Astrocyte (in vitro differentiated cells and primary cell): Measurements from ENCODE around the gene PRKCE. TPM values are rescaled to one million over a fixed set of nuclear protein-coding genes. Genes with fewer than 3 reads are reported as not detected.

ENCODE experiments used
- DNase-seq: peaks from one replicate; pipeline ENCODE4 v3.0.0-alpha.2; 2010; ENCODE audit warnings: low read depth
- FAIRE-seq: peaks from 2 replicates; lab custom pipeline; 2011; peaks lifted over from hg19 to GRCh38; lab: Jason Lieb, UNC
- H2AFZ ChIP-seq: 2 replicates; pipeline ENCODE4 v1.6.0; 2012; ENCODE audit warnings: low read depth, low read length, inconsistent platforms
- H3K27ac ChIP-seq: 2 replicates; pipeline ENCODE4 v1.5.1; 2011; ENCODE audit warnings: low read depth, low read length, inconsistent platforms
- H3K27me3 ChIP-seq: 2 replicates; pipeline ENCODE4 v1.6.0; 2011; ENCODE audit warnings: low read length, inconsistent platforms; ENCODE audit not compliant: insufficient read depth
- H3K36me3 ChIP-seq: 2 replicates; pipeline ENCODE4 v1.5.1; 2011; ENCODE audit warnings: low read length, inconsistent platforms; ENCODE audit not compliant: insufficient read depth
- H3K4me1 ChIP-seq: 2 replicates; pipeline ENCODE4 v1.5.1; 2011; ENCODE audit warnings: low read length, inconsistent platforms; ENCODE audit not compliant: insufficient read depth
- H3K4me2 ChIP-seq: 2 replicates; pipeline ENCODE4 v1.6.0; 2012; ENCODE audit warnings: low read length, inconsistent platforms
- H3K4me3 ChIP-seq: 2 replicates; pipeline ENCODE4 v1.5.1; 2011; ENCODE audit warnings: low read depth, mild to moderate bottlenecking, low read length, inconsistent platforms; ENCODE audit not compliant: insufficient read depth
- H3K79me2 ChIP-seq: 2 replicates; pipeline ENCODE4 v1.6.0; 2012; ENCODE audit warnings: mild to moderate bottlenecking, low read length, inconsistent platforms; ENCODE audit not compliant: insufficient read depth
- H3K9ac ChIP-seq: 2 replicates; pipeline ENCODE4 v1.6.0; 2012; ENCODE audit warnings: mild to moderate bottlenecking, low read length, inconsistent platforms
- H3K9me3 ChIP-seq: 2 replicates; pipeline ENCODE4 v1.5.1; 2012; ENCODE audit warnings: low read depth, mild to moderate bottlenecking, low read length, inconsistent platforms; ENCODE audit not compliant: insufficient read depth
- H4K20me1 ChIP-seq: 2 replicates; pipeline ENCODE4 v1.6.0; 2012; ENCODE audit warnings: low read length, inconsistent platforms; ENCODE audit not compliant: insufficient read depth
- H3K27ac Mint-ChIP-seq: one replicate; pipeline ENCODE4 v1.8.0; 2021; ENCODE audit warnings: mild to moderate bottlenecking, mixed read lengths; ENCODE audit not compliant: unreplicated experiment
- H3K27me3 Mint-ChIP-seq: one replicate; pipeline ENCODE4 v1.8.0; 2021; ENCODE audit warnings: low read depth, mixed read lengths; ENCODE audit not compliant: unreplicated experiment
- H3K36me3 Mint-ChIP-seq: one replicate; pipeline ENCODE4 v1.8.0; 2021; ENCODE audit warnings: low read depth, mixed read lengths; ENCODE audit not compliant: unreplicated experiment
- H3K4me1 Mint-ChIP-seq: one replicate; pipeline ENCODE4 v1.8.0; 2021; ENCODE audit warnings: low read depth, mixed read lengths; ENCODE audit not compliant: unreplicated experiment
- H3K4me3 Mint-ChIP-seq: one replicate; pipeline ENCODE4 v1.8.0; 2021; ENCODE audit warnings: mild to moderate bottlenecking, moderate library complexity, mixed read lengths; ENCODE audit not compliant: unreplicated experiment
- H3K9me3 Mint-ChIP-seq: one replicate; pipeline ENCODE4 v1.8.0; 2021; ENCODE audit warnings: mild to moderate bottlenecking, mixed read lengths; ENCODE audit not compliant: unreplicated experiment
- CTCF ChIP-seq: IDR thresholded peaks from 2 replicates; pipeline ENCODE4 v1.5.1; 2011; ENCODE audit warnings: low read depth, mild to moderate bottlenecking, inconsistent platforms, low read length, moderate library complexity; ENCODE audit not compliant: insufficient read depth
- EZH2 ChIP-seq: IDR thresholded peaks from 2 replicates; pipeline ENCODE4 v1.6.1; 2012; ENCODE audit warnings: mild to moderate bottlenecking, low read length, inconsistent platforms; ENCODE audit not compliant: insufficient read depth
- total RNA-seq: library from RNA; stranded (reverse); gene quantifications from 2 replicates; pipeline ENCODE4 v1.2.1, GENCODE V29; 2021

PRKCE gene
- total RNA-seq, 1 donor from 2014 or later, result 12.8 TPM

GRCh38 chr2:45898819-45899218 is 247.3 kb downstream of the PRKCE start:
- no peaks in the 10 kb centered on the region for H3K9me3 Mint-ChIP-seq
- no peaks in the 10 kb centered on the region for H3K27me3 ChIP-seq

GRCh38 chr2:45899926-45900325 is 248.5 kb downstream of the PRKCE start:
- peaks cover 6% of the 10 kb centered on the region for H3K27me3 Mint-ChIP-seq
- no peaks in the 10 kb centered on the region for H3K9me3 Mint-ChIP-seq
- H2AFZ ChIP-seq, result no peak overlapping the region
- H3K36me3 ChIP-seq, result no peaks in the 10 kb centered on the region
- H4K20me1 ChIP-seq, result no peaks in the 10 kb centered on the region
- peaks cover 17% of the 10 kb centered on the region for H3K4me1 ChIP-seq
- no peak overlapping the region for H3K27ac ChIP-seq
- H3K9ac ChIP-seq, result no peak overlapping the region
- H3K27ac Mint-ChIP-seq, result no peak overlapping the region
- H3K79me2 ChIP-seq, result no peaks in the 10 kb centered on the region
- no peaks in the 10 kb centered on the region for H3K9me3 ChIP-seq
- no peak overlapping the region for H3K4me3 Mint-ChIP-seq
- no peak overlapping the region for H3K4me2 ChIP-seq
- DNase-seq, result no peak
- H3K36me3 Mint-ChIP-seq, result peaks cover 1% of the 10 kb centered on the region
- H3K27me3 ChIP-seq, result no peaks in the 10 kb centered on the region
- no peaks in the 10 kb centered on the region for H3K4me1 Mint-ChIP-seq
- no peak for TF ChIP-seq CTCF
- TF ChIP-seq EZH2, result no peak
- H3K4me3 ChIP-seq, result no peak overlapping the region
- FAIRE-seq, result peak; percentile 5

More at GRCh38 chr2:45898819-45899218, 247.3 kb downstream of the PRKCE start:
- H3K79me2 ChIP-seq, result no peaks in the 10 kb centered on the region
- peaks cover 1% of the 10 kb centered on the region for H3K36me3 Mint-ChIP-seq
- H4K20me1 ChIP-seq, result no peaks in the 10 kb centered on the region
- no peak overlapping the region for H3K4me3 ChIP-seq
- TF ChIP-seq CTCF (no peak), EZH2 (no peak)
- H2AFZ ChIP-seq, result no peak overlapping the region
- no peak overlapping the region for H3K27ac Mint-ChIP-seq
- no peak overlapping the region for H3K4me2 ChIP-seq
- H3K9ac ChIP-seq, result no peak overlapping the region
- FAIRE-seq (no peak), DNase-seq (no peak)
- no peak overlapping the region for H3K4me3 Mint-ChIP-seq
- H3K4me1 ChIP-seq, result peaks cover 10% of the 10 kb centered on the region
- no peaks in the 10 kb centered on the region for H3K36me3 ChIP-seq
- peaks cover 6% of the 10 kb centered on the region for H3K27me3 Mint-ChIP-seq
- no peaks in the 10 kb centered on the region for H3K4me1 Mint-ChIP-seq
- H3K27ac ChIP-seq, result no peak overlapping the region
- H3K9me3 ChIP-seq, result no peaks in the 10 kb centered on the region

- Histone ChIP-seq H3K4me2 (no peak overlapping the region), H4K20me1 (no peaks in the 10 kb centered on the region), H3K9ac (no peak overlapping the region), H3K36me3 (no peaks in the 10 kb centered on the region), H3K4me1 (peaks cover 8% of the 10 kb centered on the region), H2AFZ (no peak overlapping the region), H3K27ac (no peak overlapping the region), H3K27me3 (no peaks in the 10 kb centered on the region), H3K4me3 (no peak overlapping the region), H3K79me2 (no peaks in the 10 kb centered on the region), H3K9me3 (no peaks in the 10 kb centered on the region)
- Mint-ChIP-seq H3K4me3 (no peak overlapping the region), H3K36me3 (peaks cover 1% of the 10 kb centered on the region), H3K27ac (no peak overlapping the region), H3K4me1 (no peaks in the 10 kb centered on the region), H3K9me3 (no peaks in the 10 kb centered on the region), H3K27me3 (peaks cover 10% of the 10 kb centered on the region)
- TF ChIP-seq CTCF (no peak), EZH2 (no peak)
- no peak for FAIRE-seq
- DNase-seq, result no peak
Observed at GRCh38 chr2:45901468-45902032, 250.1 kb downstream of the PRKCE start.
